Choroid plexus epithelial cell (primary cell): ENCODE measurements around the gene PRSS21.
A peak's percentile ranks its signal among the peaks of the same experiment; 100 is the strongest.

Source experiments
- DNase-seq: peaks from one replicate; pipeline ENCODE4 v3.0.0-alpha.2; 2010; ENCODE audit warnings: low read depth
- H3K4me3 ChIP-seq: 2 replicates; pipeline ENCODE4 v1.5.1; 2011; ENCODE audit warnings: low read depth, mild to moderate bottlenecking, control low read depth, low read length, moderate library complexity
- TF ChIP-seq, protein P1 (sequence below): conservative IDR thresholded peaks from 2 replicates; pipeline ENCODE4 v1.5.1; 2011; ENCODE audit warnings: low read depth, mild to moderate bottlenecking, control low read depth, inconsistent platforms, low read length, moderate library complexity

Gene PRSS21

DNA sequence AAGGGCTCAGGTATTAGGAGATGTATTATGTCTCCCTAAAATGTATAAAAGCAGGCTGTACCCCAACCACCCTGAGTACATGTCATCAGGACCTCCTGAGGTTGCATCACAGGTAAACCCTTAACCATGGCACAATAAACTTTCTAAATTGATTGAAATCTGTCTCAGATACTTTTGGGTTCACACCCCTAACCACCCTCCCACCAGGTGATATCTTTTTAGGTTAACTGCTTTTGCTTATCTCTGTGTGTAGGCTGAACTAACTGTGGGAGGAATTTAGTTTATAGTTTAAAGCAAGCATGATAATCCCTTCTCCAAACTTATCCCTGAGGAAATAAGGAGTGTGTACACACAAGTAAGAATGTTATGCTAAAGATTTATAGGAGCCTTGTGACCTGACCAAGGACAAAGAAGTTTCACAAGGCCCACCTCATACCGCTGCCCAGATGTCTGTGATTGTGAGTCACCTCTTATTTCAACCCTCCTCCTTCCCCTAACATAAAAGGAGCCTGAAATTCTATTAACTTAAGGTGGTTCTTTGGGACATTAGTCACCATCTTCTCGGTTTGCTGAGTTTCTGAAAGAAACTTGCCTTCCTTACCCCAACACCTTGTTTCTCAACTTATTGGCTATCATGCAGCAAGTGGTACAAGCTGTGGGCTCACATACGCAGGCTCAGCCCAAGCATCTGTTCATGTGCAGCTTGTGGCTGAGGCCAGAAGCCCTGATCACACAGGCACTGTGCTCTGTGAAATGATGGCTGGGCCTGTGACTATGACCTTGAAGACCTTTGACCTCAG, 29.7 kb downstream of the PRSS21 start:
- no peak overlapping the region for H3K4me3 ChIP-seq
- TF ChIP-seq, protein P1, sequence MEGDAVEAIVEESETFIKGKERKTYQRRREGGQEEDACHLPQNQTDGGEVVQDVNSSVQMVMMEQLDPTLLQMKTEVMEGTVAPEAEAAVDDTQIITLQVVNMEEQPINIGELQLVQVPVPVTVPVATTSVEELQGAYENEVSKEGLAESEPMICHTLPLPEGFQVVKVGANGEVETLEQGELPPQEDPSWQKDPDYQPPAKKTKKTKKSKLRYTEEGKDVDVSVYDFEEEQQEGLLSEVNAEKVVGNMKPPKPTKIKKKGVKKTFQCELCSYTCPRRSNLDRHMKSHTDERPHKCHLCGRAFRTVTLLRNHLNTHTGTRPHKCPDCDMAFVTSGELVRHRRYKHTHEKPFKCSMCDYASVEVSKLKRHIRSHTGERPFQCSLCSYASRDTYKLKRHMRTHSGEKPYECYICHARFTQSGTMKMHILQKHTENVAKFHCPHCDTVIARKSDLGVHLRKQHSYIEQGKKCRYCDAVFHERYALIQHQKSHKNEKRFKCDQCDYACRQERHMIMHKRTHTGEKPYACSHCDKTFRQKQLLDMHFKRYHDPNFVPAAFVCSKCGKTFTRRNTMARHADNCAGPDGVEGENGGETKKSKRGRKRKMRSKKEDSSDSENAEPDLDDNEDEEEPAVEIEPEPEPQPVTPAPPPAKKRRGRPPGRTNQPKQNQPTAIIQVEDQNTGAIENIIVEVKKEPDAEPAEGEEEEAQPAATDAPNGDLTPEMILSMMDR, result no peak
- peak; percentile 52 for DNase-seq

DNA sequence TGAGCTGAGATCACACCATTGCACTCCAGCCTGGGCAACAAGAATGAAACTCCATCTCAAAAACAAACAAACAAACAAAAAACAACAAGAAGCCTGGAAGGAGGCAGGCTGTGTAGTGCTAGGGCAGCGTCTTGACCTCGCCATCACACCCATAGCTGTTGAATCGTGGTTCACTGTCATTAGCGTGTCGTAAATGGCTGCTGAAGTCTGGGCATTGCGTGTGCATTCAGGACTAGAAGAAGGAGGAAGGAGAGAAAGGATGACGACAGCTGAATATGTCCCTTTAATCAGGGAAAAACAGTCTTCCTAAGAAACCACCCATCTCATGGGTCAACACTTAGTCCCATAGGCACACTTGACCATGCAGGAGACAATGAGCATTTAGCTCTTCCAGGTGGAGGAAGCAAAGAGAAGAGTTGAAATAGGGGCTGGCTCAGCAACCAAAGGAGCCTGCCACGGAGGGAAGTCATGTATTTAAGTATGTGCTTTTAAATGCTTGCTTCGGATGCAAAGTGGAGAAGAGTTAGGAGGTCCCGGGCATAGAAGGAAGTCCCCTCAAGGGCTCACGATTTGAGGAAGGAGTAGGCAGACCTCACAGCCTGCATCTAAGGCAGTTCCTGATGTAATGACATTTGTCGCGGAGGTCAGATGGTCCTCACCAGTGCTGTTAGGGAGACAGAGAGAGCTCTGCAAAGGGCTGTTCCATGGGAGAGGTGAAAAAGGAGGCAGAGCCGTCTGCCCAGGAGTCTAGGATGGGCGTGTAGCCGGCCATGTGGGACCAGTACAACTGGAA, 32.1 kb downstream of the PRSS21 start:
- DNase-seq, result no peak
- TF ChIP-seq, protein P1, result no peak
- H3K4me3 ChIP-seq, result no peak overlapping the region

DNA sequence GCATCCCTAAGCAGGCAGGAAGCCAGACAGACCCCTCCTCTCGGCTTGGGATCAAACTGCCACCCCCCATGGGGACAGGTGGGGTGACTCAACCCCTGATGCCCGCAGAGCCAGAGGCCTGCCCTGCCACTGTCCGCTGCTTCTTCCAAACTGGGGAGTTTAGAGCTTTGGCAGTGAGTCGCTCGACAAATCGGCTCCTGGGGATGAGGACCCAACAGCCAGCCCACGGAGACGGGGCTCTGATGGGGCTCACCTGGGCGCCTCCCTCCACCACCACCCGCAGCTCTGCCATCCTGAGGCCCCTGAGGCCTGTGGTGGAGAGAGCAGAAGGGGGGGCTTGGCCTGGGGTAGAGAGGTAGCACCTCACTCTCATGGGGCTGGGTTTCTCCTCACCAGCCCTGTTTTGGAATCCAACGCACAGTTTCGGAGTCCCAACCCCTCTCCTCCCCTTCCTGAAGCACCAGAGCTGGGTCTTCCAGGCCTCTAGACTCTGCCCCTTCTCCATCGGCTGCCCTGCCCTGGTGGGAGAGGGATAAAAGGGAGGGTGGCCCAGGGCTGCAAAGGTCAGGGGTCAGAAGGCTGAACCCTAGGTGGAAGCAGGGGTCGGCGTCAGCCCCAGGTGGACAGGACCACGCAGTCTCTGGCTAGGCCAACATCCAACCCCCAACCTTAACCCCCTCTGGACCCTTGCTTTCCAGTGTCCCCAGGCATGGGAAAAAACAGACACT, 35.1 kb downstream of the PRSS21 start:
- no peak for DNase-seq
- TF ChIP-seq, protein P1, result no peak
- no peak overlapping the region for H3K4me3 ChIP-seq

DNA sequence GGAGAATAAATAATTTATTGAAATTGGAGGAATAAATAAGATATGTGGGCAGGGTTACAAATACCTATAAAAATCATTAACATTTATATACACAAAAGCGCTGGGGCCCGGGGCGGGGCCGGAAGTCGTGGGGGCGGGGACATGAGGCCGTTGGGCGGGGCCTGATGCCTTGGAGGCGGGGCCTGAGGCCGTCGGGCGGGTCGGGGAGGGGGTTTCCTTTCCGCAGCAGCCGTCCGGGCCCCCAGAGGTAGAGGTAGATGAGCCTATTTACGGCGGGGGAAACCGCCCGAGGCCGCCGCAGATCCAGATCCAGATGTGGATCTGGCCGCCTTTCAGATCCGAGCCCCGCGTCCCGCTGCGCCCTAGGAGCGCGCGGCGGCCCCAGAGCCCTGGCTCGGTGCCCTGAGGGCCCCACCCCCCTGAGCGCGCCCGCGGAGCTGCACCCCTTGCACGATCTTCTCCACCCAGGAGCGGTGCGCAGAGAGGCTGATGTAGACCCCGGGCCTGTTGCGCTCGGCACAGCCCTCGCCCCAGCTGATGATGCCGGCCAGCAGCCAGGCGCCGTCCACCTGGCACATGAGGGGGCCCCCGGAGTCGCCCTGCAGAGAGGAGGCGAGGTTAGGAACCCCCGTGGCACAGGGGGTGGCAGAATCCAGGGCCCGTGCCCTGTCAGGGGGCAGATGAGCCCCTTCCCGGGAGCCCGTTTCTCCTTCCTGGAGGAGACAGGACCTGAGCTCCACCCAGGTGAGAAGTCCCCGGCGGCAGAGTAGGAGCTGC, 35.9 kb downstream of the PRSS21 start:
- no peak overlapping the region for H3K4me3 ChIP-seq
- no peak for DNase-seq
- TF ChIP-seq, protein P1, result no peak

DNA sequence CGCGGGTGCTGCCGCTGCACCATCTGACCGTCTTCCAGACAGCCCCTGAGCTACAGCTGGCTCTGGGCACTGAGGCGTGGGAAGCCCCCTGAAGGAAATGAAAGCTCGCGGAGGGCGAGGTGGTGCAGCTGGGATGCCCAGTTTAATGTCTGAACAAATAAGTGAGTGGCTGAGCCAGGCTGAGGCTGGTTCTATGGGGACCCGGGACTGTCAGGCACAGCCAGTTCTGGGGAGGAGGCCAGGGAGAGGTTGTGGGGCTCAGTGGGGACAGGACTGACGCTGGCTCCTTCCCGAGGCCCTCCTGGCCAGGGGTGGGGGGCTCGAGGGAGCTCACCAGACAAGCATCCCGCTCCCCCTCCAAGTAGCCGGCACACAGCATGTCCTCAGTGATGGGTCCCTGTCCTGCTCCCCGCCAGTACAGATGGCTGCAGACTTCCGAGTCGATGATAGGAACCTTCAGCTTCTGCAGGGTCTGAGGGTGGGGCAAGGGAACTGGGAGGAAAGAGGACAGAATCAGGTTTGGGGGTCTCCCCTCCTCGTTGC, 36.6 kb downstream of the PRSS21 start:
- TF ChIP-seq, protein P1, result no peak
- H3K4me3 ChIP-seq, result no peak overlapping the region
- DNase-seq, result no peak

DNA sequence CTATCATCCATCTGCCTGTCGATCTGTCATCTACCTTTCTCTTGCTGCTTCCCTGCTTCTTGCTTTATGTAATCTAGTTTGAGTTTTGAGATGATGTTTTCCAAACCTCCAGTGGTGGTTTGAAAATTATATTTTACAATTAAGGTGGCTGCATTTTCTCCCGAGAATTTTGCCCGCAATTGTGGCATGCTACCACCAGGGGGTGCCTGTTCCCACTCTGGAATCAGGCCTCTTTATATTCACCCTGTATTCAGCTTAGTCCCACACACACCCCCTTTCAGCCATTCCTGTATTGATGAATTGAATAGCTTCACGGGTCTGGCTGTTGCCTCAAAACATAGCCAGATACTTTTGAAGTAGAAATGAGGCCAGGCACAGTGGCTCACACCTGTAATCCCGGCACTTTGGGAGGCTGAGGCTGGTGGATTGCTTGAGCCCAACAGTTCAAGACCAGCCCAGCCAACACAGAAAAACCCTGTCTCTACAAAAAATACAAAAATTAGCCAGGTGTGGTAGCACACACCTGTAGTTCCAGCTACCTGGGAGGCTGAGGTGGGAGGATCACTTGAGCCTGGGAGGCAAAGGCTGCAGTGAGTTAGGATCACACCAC, 37.8 kb downstream of the PRSS21 start:
- TF ChIP-seq, protein P1, result peak; percentile 70
- no peak for DNase-seq
- H3K4me3 ChIP-seq, result no peak overlapping the region
